ENCODE data around the gene DNAH14.

DNAH14 gene

GRCh38 chr1:225426395-225427234 lies 497.1 kb downstream of the DNAH14 start:
- TF ChIP-seq EZH2phosphoT487 (IDR thresholded peaks at IDR 0.05; ENCODE audit: low read length) (no peak), EZH2 (optimal IDR thresholded peaks at IDR 0.05; ENCODE audit: low read depth, low read length) (no peak)
- TF ChIP-seq, protein P1, sequence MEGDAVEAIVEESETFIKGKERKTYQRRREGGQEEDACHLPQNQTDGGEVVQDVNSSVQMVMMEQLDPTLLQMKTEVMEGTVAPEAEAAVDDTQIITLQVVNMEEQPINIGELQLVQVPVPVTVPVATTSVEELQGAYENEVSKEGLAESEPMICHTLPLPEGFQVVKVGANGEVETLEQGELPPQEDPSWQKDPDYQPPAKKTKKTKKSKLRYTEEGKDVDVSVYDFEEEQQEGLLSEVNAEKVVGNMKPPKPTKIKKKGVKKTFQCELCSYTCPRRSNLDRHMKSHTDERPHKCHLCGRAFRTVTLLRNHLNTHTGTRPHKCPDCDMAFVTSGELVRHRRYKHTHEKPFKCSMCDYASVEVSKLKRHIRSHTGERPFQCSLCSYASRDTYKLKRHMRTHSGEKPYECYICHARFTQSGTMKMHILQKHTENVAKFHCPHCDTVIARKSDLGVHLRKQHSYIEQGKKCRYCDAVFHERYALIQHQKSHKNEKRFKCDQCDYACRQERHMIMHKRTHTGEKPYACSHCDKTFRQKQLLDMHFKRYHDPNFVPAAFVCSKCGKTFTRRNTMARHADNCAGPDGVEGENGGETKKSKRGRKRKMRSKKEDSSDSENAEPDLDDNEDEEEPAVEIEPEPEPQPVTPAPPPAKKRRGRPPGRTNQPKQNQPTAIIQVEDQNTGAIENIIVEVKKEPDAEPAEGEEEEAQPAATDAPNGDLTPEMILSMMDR (IDR thresholded peaks at IDR 0.05; ENCODE audit: low read length) = no peak
- Histone ChIP-seq H3K27me3 (replicated peaks; ENCODE audit: insufficient read depth, low read length) (no peaks in the 10 kb centered on the region), H3K27ac (ENCODE audit: low read length) (peak overlapping the region; percentile 92; the same call in 1 of the 2 replicates), H3K4me1 (ENCODE audit: low read length) (peaks cover 27% of the 10 kb centered on the region), H3F3A (ENCODE audit: insufficient read depth, low read length) (peaks cover 23% of the 10 kb centered on the region), H3K9me3 (replicated peaks; ENCODE audit: insufficient read depth, low read length) (no peaks in the 10 kb centered on the region), H2AFZ (ENCODE audit: low read length) (peak overlapping the region; percentile 46), H3K4me2 (ENCODE audit: low read depth, low read length) (peak overlapping the region; percentile 83), H3K9ac (ENCODE audit: low read length) (peak overlapping the region; percentile 88), H4K20me1 (ENCODE audit: insufficient read depth, low read length) (peaks cover 40% of the 10 kb centered on the region), H3K36me3 (replicated peaks; ENCODE audit: insufficient read depth, low read length) (peaks cover 8% of the 10 kb centered on the region; the same call in 1 of the 2 replicates), H3K4me3 (ENCODE audit: low read length) (peak overlapping the region; percentile 98), H3K79me2 (ENCODE audit: low read length) (peaks cover 63% of the 10 kb centered on the region), H3K9me2 (replicated peaks; ENCODE audit: insufficient read depth, low read length) (no peaks in the 10 kb centered on the region)
- peak; percentile 63 for DNase-seq

DNA sequence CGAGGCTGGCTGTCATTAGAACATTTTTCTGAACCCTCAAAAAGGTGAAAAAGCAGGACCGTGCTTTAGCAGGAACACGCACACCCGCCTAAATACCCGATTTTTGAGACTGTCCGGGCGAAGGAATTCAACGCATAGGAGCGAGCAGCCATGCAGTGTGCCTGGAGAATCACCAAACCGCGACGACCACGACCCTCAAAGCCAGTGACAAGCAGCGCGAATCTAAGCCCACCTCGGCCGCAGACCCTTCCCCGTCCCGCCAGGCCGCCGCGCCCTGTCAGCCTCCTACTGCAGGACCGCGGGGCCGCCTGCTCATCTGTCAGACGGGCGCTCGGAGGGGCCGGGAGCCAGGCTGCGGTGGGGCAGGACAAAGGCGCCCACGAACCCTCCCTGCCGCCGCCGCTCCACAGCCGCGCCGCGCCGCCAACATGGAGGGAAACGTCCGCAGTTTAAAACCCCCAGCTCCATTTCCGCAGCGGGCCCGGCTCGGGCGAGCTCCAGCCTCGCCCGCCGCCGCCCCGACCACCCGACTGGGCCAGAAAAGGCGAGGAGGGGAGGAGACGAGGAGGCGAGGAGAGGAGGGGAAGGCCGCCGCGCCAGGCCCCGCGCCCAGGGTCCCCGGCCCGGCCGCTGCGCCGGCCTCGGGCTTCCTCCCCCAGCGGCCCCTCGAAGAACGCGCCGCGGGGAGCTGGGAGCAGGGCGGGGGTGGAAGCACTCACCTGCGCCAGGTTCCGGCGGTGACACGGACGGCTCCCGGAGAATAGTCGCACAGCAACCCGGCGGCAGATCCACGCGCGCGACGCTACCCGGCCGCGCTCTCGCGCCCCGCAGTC lies 498.0 kb downstream of the DNAH14 start, which contains the start of gene LBR:
LBR (minus strand) TSS at position 804 of the 833 bp plus-strand sequence. CDS start 3,963 bp downstream, outside the sequence.
- Histone ChIP-seq H3K9ac (ENCODE audit: low read length) (peak within 1 kb of the TSS; percentile 90), H3K27me3 (replicated peaks; ENCODE audit: insufficient read depth, low read length) (no peaks in the 10 kb centered on the region), H3K9me3 (replicated peaks; ENCODE audit: insufficient read depth, low read length) (no peaks in the 10 kb centered on the region), H3K36me3 (replicated peaks; ENCODE audit: insufficient read depth, low read length) (peaks cover under 1% of the 10 kb centered on the region; the same call in 1 of the 2 replicates), H2AFZ (ENCODE audit: low read length) (peak within 1 kb of the TSS; percentile 90), H3K4me3 (ENCODE audit: low read length) (peak within 1 kb of the TSS; percentile 98), H3K9me2 (replicated peaks; ENCODE audit: insufficient read depth, low read length) (no peaks in the 10 kb centered on the region), H3K4me2 (ENCODE audit: low read depth, low read length) (peak within 1 kb of the TSS; percentile 83), H3K4me1 (ENCODE audit: low read length) (peaks cover 27% of the 10 kb centered on the region), H3K79me2 (ENCODE audit: low read length) (peaks cover 55% of the 10 kb centered on the region), H3F3A (ENCODE audit: insufficient read depth, low read length) (peaks cover 23% of the 10 kb centered on the region), H3K27ac (ENCODE audit: low read length) (peak within 1 kb of the TSS; percentile 92), H4K20me1 (ENCODE audit: insufficient read depth, low read length) (peaks cover 35% of the 10 kb centered on the region)
- DNase-seq = no peak
- TF ChIP-seq EZH2 (optimal IDR thresholded peaks at IDR 0.05; ENCODE audit: low read depth, low read length) (no peak), EZH2phosphoT487 (IDR thresholded peaks at IDR 0.05; ENCODE audit: low read length) (no peak)
- TF ChIP-seq, protein P1 (IDR thresholded peaks at IDR 0.05; ENCODE audit: low read length) = no peak

DNA sequence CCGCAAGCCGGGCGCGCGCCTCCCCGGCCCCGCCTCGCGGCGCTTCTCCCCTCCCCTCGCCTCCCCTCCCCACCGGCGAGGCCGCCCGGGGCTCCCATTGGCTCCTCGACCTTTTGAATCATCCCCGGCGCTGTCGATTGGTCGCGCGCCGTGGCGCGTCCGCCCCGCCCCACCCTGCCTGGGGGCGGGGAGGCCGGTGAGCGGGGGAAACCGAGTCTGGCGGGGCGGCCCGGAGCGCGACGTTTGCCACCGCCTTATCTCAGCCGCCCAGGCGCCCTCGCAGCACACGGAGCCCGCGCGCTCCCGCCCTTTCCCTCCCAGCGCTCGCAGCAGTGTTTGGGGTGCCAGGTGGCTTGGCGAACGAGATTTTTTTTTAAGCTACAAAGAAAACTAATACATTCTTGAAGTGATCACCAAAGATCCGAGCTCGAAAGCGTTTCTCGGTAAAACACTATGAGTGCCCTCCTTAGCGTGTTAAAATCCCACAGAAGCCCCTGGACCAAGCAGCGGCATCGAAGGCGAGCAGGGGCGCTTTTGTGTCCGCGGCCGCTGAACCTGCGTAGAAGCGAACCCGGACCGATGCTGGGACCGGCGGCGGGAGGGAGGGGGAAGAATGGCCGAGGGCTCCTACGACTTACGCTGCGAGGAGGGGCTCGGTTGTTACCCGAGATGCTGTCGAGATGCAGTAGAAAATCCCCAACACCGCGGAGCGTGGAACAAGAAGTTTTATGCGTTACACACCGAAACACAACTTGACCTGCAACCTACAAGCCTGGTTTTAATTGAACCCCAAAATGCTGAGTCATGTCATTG lies 498.8 kb downstream of the DNAH14 start:
- Histone ChIP-seq H3F3A (ENCODE audit: insufficient read depth, low read length) (peaks cover 23% of the 10 kb centered on the region), H4K20me1 (ENCODE audit: insufficient read depth, low read length) (peaks cover 30% of the 10 kb centered on the region), H3K4me1 (ENCODE audit: low read length) (peaks cover 27% of the 10 kb centered on the region), H3K4me2 (ENCODE audit: low read depth, low read length) (peak overlapping the region; percentile 66), H3K27me3 (replicated peaks; ENCODE audit: insufficient read depth, low read length) (no peaks in the 10 kb centered on the region), H3K9me2 (replicated peaks; ENCODE audit: insufficient read depth, low read length) (no peaks in the 10 kb centered on the region), H3K4me3 (ENCODE audit: low read length) (peak overlapping the region; percentile 98), H3K36me3 (replicated peaks; ENCODE audit: insufficient read depth, low read length) (no peaks in the 10 kb centered on the region; the same call in 1 of the 2 replicates), H3K27ac (ENCODE audit: low read length) (peak overlapping the region; percentile 92), H3K79me2 (ENCODE audit: low read length) (peaks cover 46% of the 10 kb centered on the region), H2AFZ (ENCODE audit: low read length) (peak overlapping the region; percentile 90), H3K9me3 (replicated peaks; ENCODE audit: insufficient read depth, low read length) (no peaks in the 10 kb centered on the region), H3K9ac (ENCODE audit: low read length) (peak overlapping the region; percentile 90)
- no peak for TF ChIP-seq EZH2phosphoT487 (IDR thresholded peaks at IDR 0.05; ENCODE audit: low read length)
- TF ChIP-seq, protein P1 (IDR thresholded peaks at IDR 0.05; ENCODE audit: low read length) = no peak
- peak; percentile 97 for DNase-seq

Measured in MM.1S (cell line).